HFFc6 (cell line): ENCODE data around the gene PCDH19. TPM values are rescaled to one million over a fixed set of nuclear protein-coding genes. Genes with fewer than 3 reads are reported as not detected.

ENCODE experiments used
- DNase-seq: peaks from one replicate; pipeline ENCODE4 v3.0.0-alpha.2; 2018
- H3K27ac Mint-ChIP-seq: 2 replicates; pipeline ENCODE4 v1.8.0; 2020; ENCODE audit warnings: mild to moderate bottlenecking, mixed read lengths
- H3K27me3 Mint-ChIP-seq: 2 replicates; pipeline ENCODE4 v1.8.0; 2021; ENCODE audit warnings: mild to moderate bottlenecking, moderate library complexity, mixed read lengths; ENCODE audit not compliant: insufficient read depth
- H3K36me3 Mint-ChIP-seq: 2 replicates; pipeline ENCODE4 v1.8.0; 2021; ENCODE audit warnings: low read depth, mixed read lengths
- H3K4me1 Mint-ChIP-seq: 2 replicates; pipeline ENCODE4 v1.8.0; 2020; ENCODE audit warnings: low read depth, mixed read lengths
- H3K4me3 Mint-ChIP-seq: 2 replicates; pipeline ENCODE4 v1.8.0; 2020; ENCODE audit warnings: mild to moderate bottlenecking, moderate library complexity, mixed read lengths
- H3K9me3 Mint-ChIP-seq: 2 replicates; pipeline ENCODE4 v1.8.0; 2020; ENCODE audit warnings: mild to moderate bottlenecking, mixed read lengths
- CTCF ChIP-seq: fragments of 200-600 bp; sonication (generic); IDR thresholded peaks from 2 replicates; pipeline ENCODE4 v1.5.0; 2021; ENCODE audit warnings: antibody characterized with exemption, mild to moderate bottlenecking
- total RNA-seq, 6 experiments: library from RNA; stranded (reverse); fragmentation: NEBNext Ultra II Directional; extraction: Animal tissue kit (Norgen Biotek cat#: 25700); gene quantifications; 2 replicates in 1 of 6; 3 replicates in 5 of 6; pipeline ENCODE4 v1.2.3, GENCODE V29; 2021

PCDH19 gene
- total RNA-seq, 6 experiments from 2014 or later = 0.02 to 0.13 (median 0.08) TPM

GRCh38 chrX:100296183-100296753 is 113.8 kb downstream of the PCDH19 start:
- H3K36me3 Mint-ChIP-seq = no peaks in the 10 kb centered on the region
- no peak for DNase-seq
- no peaks in the 10 kb centered on the region for H3K4me1 Mint-ChIP-seq
- TF ChIP-seq CTCF = no peak
- H3K27me3 Mint-ChIP-seq = no peaks in the 10 kb centered on the region
- peaks cover 4% of the 10 kb centered on the region; the same call in 1 of the 2 replicates for H3K9me3 Mint-ChIP-seq
- H3K27ac Mint-ChIP-seq = no peak overlapping the region
- H3K4me3 Mint-ChIP-seq = no peak overlapping the region

- H3K27ac Mint-ChIP-seq = no peak overlapping the region
- no peak overlapping the region for H3K4me3 Mint-ChIP-seq
- DNase-seq = no peak
- no peaks in the 10 kb centered on the region for H3K27me3 Mint-ChIP-seq
- no peaks in the 10 kb centered on the region for H3K4me1 Mint-ChIP-seq
- H3K9me3 Mint-ChIP-seq = peaks cover 4% of the 10 kb centered on the region
- no peaks in the 10 kb centered on the region for H3K36me3 Mint-ChIP-seq
- no peak for TF ChIP-seq CTCF
Measured at GRCh38 chrX:100294965-100295364, 115.1 kb downstream of the PCDH19 start.

GRCh38 chrX:100289066-100289558 is 121.0 kb downstream of the PCDH19 start:
- H3K27me3 Mint-ChIP-seq = no peaks in the 10 kb centered on the region
- no peak overlapping the region for H3K4me3 Mint-ChIP-seq
- H3K9me3 Mint-ChIP-seq = peaks cover 9% of the 10 kb centered on the region
- H3K27ac Mint-ChIP-seq = no peak overlapping the region
- H3K36me3 Mint-ChIP-seq = no peaks in the 10 kb centered on the region
- no peaks in the 10 kb centered on the region for H3K4me1 Mint-ChIP-seq
- TF ChIP-seq CTCF = no peak
- DNase-seq = no peak

GRCh38 chrX:100277231-100277630 is 132.8 kb downstream of the PCDH19 start:
- TF ChIP-seq CTCF = no peak
- H3K9me3 Mint-ChIP-seq = peaks cover 2% of the 10 kb centered on the region; the same call in 1 of the 2 replicates
- H3K36me3 Mint-ChIP-seq = no peaks in the 10 kb centered on the region
- no peaks in the 10 kb centered on the region for H3K4me1 Mint-ChIP-seq
- H3K27me3 Mint-ChIP-seq = no peaks in the 10 kb centered on the region
- no peak overlapping the region for H3K4me3 Mint-ChIP-seq
- no peak for DNase-seq
- no peak overlapping the region for H3K27ac Mint-ChIP-seq

- no peaks in the 10 kb centered on the region for H3K4me1 Mint-ChIP-seq
- H3K27ac Mint-ChIP-seq = no peak overlapping the region
- H3K4me3 Mint-ChIP-seq = no peak overlapping the region
- no peak for DNase-seq
- no peaks in the 10 kb centered on the region for H3K36me3 Mint-ChIP-seq
- peaks cover 7% of the 10 kb centered on the region; the same call in 1 of the 2 replicates for H3K9me3 Mint-ChIP-seq
- no peaks in the 10 kb centered on the region for H3K27me3 Mint-ChIP-seq
- TF ChIP-seq CTCF = no peak
Measured at GRCh38 chrX:100274916-100275315, 135.2 kb downstream of the PCDH19 start.
